ENCODE results near the gene TMEM40.

The TMEM40 gene

DNA sequence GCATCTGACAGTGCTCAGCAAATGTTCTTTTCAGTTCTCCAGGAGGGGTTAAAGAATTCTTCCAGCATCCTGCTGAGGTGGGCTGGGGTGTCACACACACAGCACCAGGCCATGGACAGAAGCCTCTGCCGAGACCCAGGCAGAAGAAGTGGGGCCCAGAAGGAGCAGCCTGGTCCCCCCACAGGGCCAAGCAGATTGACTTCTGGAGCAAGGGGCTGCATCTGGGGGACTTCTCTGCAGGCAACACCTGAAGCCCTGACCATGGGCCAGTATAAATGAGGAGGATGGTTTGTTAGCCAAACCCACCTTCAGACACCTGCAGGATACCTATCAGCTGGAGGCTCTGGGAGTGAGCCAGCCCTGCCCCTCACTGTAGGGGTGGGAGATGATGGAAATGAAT, 16.2 kb upstream of the TMEM40 start:
- Histone ChIP-seq H3K4me1 (ENCODE audit: control insufficient read depth, insufficient read depth, low read length) (no peaks in the 10 kb centered on the region), H3K36me3 (ENCODE audit: control insufficient read depth, insufficient read depth, low read length) (no peaks in the 10 kb centered on the region), H3K9me3 (ENCODE audit: control insufficient read depth, insufficient read depth, low read depth, low read length) (no peaks in the 10 kb centered on the region), H3K27me3 (ENCODE audit: control insufficient read depth, insufficient read depth, low read length) (no peaks in the 10 kb centered on the region; the same call in 1 of the 2 replicates), H3K27ac (ENCODE audit: low read depth, low read length) (no peak overlapping the region), H3K4me3 (ENCODE audit: low read depth, low read length) (no peak overlapping the region), H3K9ac (ENCODE audit: low read length) (no peak overlapping the region)

DNA sequence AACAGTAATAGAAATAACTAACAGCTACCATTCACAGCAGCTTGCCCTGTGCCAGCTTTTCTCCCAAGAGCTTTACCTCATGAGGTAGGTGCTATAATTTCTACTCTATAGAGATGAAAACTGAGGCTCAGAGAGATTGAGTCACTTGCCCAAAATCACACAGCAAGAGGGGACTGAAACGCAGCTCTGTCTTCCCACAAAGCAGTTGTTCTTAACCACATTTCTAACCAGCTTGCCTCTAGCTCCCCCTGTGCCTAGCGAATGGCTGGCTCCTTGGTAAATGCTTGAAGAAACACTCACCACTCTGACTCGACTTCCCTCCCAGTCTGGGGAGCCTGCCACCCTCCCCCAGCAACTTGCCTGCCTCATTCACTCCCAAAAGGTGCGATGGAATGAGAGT, 15.6 kb upstream of the TMEM40 start:
- Histone ChIP-seq H3K4me3 (ENCODE audit: low read depth, low read length) (no peak overlapping the region), H3K4me1 (ENCODE audit: control insufficient read depth, insufficient read depth, low read length) (no peaks in the 10 kb centered on the region), H3K36me3 (ENCODE audit: control insufficient read depth, insufficient read depth, low read length) (no peaks in the 10 kb centered on the region), H3K27ac (ENCODE audit: low read depth, low read length) (no peak overlapping the region), H3K27me3 (ENCODE audit: control insufficient read depth, insufficient read depth, low read length) (no peaks in the 10 kb centered on the region; the same call in 1 of the 2 replicates), H3K9ac (ENCODE audit: low read length) (no peak overlapping the region), H3K9me3 (ENCODE audit: control insufficient read depth, insufficient read depth, low read depth, low read length) (no peaks in the 10 kb centered on the region)

DNA sequence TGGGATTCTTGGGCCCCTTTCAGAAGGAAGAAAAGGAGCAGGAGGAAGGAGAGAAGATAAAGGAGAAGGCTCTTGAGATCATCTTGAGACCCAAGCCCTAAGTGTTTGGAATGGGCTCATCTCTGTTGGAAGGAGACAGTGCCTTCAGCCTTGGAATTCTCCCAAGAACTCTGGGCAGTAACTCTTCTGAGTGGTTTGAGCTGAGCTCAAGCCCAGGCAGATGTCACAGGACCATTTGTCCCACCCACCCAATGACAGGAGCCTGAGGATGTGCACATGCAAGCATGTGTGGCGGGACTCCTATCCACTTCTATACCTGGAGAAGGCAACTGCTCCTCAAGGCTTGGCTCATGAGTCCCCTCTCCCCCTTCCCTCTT, 14.6 kb upstream of the TMEM40 start:
- H3K36me3 ChIP-seq (ENCODE audit: control insufficient read depth, insufficient read depth, low read length): no peaks in the 10 kb centered on the region

GRCh38 chr3:12773030-12773709, 14.1 kb upstream of the TMEM40 start:
- Histone ChIP-seq H3K27ac (ENCODE audit: low read depth, low read length) (no peak overlapping the region), H3K27me3 (ENCODE audit: control insufficient read depth, insufficient read depth, low read length) (no peaks in the 10 kb centered on the region; the same call in 1 of the 2 replicates), H3K4me1 (ENCODE audit: control insufficient read depth, insufficient read depth, low read length) (no peaks in the 10 kb centered on the region), H3K4me3 (ENCODE audit: low read depth, low read length) (no peak overlapping the region), H3K9ac (ENCODE audit: low read length) (no peak overlapping the region), H3K36me3 (ENCODE audit: control insufficient read depth, insufficient read depth, low read length) (no peaks in the 10 kb centered on the region), H3K9me3 (ENCODE audit: control insufficient read depth, insufficient read depth, low read depth, low read length) (no peaks in the 10 kb centered on the region)

More for the DNA sequence above, 14.6 kb upstream of the TMEM40 start:
- no peaks in the 10 kb centered on the region; the same call in 1 of the 2 replicates for H3K27me3 ChIP-seq (ENCODE audit: control insufficient read depth, insufficient read depth, low read length)
- no peaks in the 10 kb centered on the region for H3K9me3 ChIP-seq (ENCODE audit: control insufficient read depth, insufficient read depth, low read depth, low read length)
- H3K4me1 ChIP-seq (ENCODE audit: control insufficient read depth, insufficient read depth, low read length): no peaks in the 10 kb centered on the region
- no peak overlapping the region for H3K4me3 ChIP-seq (ENCODE audit: low read depth, low read length)
- H3K27ac ChIP-seq (ENCODE audit: low read depth, low read length): no peak overlapping the region
- H3K9ac ChIP-seq (ENCODE audit: low read length): no peak overlapping the region

GRCh38 chr3:12772462-12772861, 13.4 kb upstream of the TMEM40 start:
- H3K4me3 ChIP-seq (ENCODE audit: low read depth, low read length): no peak overlapping the region

GRCh38 chr3:12771236-12771635, 12.2 kb upstream of the TMEM40 start:
- Histone ChIP-seq H3K9ac (ENCODE audit: low read length) (no peak overlapping the region), H3K9me3 (ENCODE audit: control insufficient read depth, insufficient read depth, low read depth, low read length) (no peaks in the 10 kb centered on the region), H3K36me3 (ENCODE audit: control insufficient read depth, insufficient read depth, low read length) (no peaks in the 10 kb centered on the region), H3K4me1 (ENCODE audit: control insufficient read depth, insufficient read depth, low read length) (no peaks in the 10 kb centered on the region), H3K27ac (ENCODE audit: low read depth, low read length) (no peak overlapping the region), H3K27me3 (ENCODE audit: control insufficient read depth, insufficient read depth, low read length) (no peaks in the 10 kb centered on the region; the same call in 1 of the 2 replicates), H3K4me3 (ENCODE audit: low read depth, low read length) (no peak overlapping the region)

More at GRCh38 chr3:12772462-12772861, 13.4 kb upstream of the TMEM40 start:
- H3K27me3 ChIP-seq (ENCODE audit: control insufficient read depth, insufficient read depth, low read length): no peaks in the 10 kb centered on the region; the same call in 1 of the 2 replicates
- no peak overlapping the region for H3K27ac ChIP-seq (ENCODE audit: low read depth, low read length)
- no peaks in the 10 kb centered on the region for H3K36me3 ChIP-seq (ENCODE audit: control insufficient read depth, insufficient read depth, low read length)
- H3K4me1 ChIP-seq (ENCODE audit: control insufficient read depth, insufficient read depth, low read length): no peaks in the 10 kb centered on the region
- H3K9ac ChIP-seq (ENCODE audit: low read length): no peak overlapping the region
- H3K9me3 ChIP-seq (ENCODE audit: control insufficient read depth, insufficient read depth, low read depth, low read length): no peaks in the 10 kb centered on the region

GRCh38 chr3:12769761-12770160, 10.7 kb upstream of the TMEM40 start:
- H3K9ac ChIP-seq (ENCODE audit: low read length): no peak overlapping the region
- H3K9me3 ChIP-seq (ENCODE audit: control insufficient read depth, insufficient read depth, low read depth, low read length): no peaks in the 10 kb centered on the region
- H3K27ac ChIP-seq (ENCODE audit: low read depth, low read length): no peak overlapping the region
- no peak overlapping the region for H3K4me3 ChIP-seq (ENCODE audit: low read depth, low read length)
- H3K36me3 ChIP-seq (ENCODE audit: control insufficient read depth, insufficient read depth, low read length): no peaks in the 10 kb centered on the region
- H3K4me1 ChIP-seq (ENCODE audit: control insufficient read depth, insufficient read depth, low read length): no peaks in the 10 kb centered on the region
- H3K27me3 ChIP-seq (ENCODE audit: control insufficient read depth, insufficient read depth, low read length): no peaks in the 10 kb centered on the region; the same call in 1 of the 2 replicates

DNA sequence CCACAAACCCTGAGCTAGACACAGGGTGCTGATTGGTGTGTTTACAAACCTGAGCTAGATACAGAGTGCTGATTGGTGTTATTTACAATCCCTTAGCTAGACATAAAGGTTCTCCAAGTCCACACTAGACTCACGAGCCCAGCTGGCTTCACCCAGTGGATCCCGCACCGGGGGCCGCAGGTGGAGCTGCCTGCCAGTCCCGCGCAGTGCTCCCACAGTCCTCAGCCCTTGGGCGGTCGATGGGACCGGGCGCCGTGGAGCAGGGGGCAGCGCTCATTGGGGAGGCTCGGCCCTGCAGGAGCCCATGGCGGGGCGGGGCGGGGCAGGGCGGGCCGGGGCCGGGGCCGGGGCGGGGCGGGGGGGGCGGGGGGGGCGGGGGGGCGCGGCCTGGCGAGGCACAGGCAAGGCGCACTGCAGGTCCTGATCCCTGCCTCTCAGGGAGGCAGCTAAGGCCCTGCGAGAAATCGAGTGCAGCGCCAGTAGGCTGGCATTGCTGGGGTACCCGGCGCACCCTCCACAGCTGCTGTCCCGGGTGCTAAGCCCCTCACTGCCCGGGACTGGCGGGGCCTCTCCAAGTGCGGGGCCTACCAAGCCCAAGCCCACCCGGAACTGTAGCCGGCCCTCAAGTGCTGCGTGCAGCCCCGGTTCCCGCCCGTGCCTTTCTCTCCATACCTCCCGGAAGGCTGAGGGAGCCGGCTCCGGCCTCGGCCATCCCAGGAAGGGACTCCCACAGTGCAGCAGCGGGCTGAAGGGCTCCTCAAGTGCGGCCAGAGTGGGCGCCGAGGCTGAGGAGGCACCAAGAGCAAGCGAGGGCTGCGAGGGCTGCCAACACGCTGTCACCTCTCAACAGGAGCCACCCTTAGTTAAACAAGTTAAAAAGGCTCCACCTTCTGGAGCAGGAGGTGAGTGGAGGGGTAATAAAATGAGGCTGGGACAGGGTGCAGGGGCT, 9.8 kb upstream of the TMEM40 start:
- Histone ChIP-seq H3K9ac (ENCODE audit: low read length) (no peak overlapping the region), H3K36me3 (ENCODE audit: control insufficient read depth, insufficient read depth, low read length) (no peaks in the 10 kb centered on the region), H3K4me3 (ENCODE audit: low read depth, low read length) (peak overlapping the region; percentile 47)

DNA sequence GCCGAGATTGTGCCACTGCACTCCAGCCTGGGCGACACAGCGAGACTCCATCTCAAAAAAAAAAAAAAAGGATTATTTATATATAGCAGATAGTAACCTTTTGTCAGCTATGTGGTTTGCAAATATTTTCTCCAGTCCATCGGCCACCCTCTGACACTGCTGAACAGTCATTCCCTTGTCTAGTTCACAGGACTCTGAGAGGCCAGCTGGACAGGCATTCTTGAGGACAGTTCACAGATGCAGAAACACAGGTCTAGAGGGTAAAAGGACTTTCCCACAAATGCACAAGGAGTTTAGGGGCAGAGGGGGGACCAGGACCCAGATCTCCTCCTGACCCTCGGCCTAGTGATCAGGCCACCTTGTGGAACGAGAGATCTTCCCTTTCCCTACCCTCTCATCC, 7.5 kb upstream of the TMEM40 start:
- no peaks in the 10 kb centered on the region for H3K27me3 ChIP-seq (ENCODE audit: control insufficient read depth, insufficient read depth, low read length)
- peaks cover 7% of the 10 kb centered on the region; the same call in 1 of the 2 replicates for H3K4me1 ChIP-seq (ENCODE audit: control insufficient read depth, insufficient read depth, low read length)
- no peaks in the 10 kb centered on the region for H3K36me3 ChIP-seq (ENCODE audit: control insufficient read depth, insufficient read depth, low read length)
- no peak overlapping the region for H3K4me3 ChIP-seq (ENCODE audit: low read depth, low read length)
- H3K9me3 ChIP-seq (ENCODE audit: control insufficient read depth, insufficient read depth, low read depth, low read length): no peaks in the 10 kb centered on the region
- H3K27ac ChIP-seq (ENCODE audit: low read depth, low read length): no peak overlapping the region
- no peak overlapping the region for H3K9ac ChIP-seq (ENCODE audit: low read length)

More for the DNA sequence above, 9.8 kb upstream of the TMEM40 start:
- H3K4me1 ChIP-seq (ENCODE audit: control insufficient read depth, insufficient read depth, low read length): no peaks in the 10 kb centered on the region
- no peaks in the 10 kb centered on the region for H3K9me3 ChIP-seq (ENCODE audit: control insufficient read depth, insufficient read depth, low read depth, low read length)
- H3K27ac ChIP-seq (ENCODE audit: low read depth, low read length): no peak overlapping the region
- H3K27me3 ChIP-seq (ENCODE audit: control insufficient read depth, insufficient read depth, low read length): no peaks in the 10 kb centered on the region

GRCh38 chr3:12764171-12764776, 5.2 kb upstream of the TMEM40 start:
- no peak overlapping the region for H3K27ac ChIP-seq (ENCODE audit: low read depth, low read length)

More at GRCh38 chr3:12764171-12764776, 5.2 kb upstream of the TMEM40 start:
- no peak overlapping the region for H3K4me3 ChIP-seq (ENCODE audit: low read depth, low read length)
- no peaks in the 10 kb centered on the region for H3K36me3 ChIP-seq (ENCODE audit: control insufficient read depth, insufficient read depth, low read length)
- no peaks in the 10 kb centered on the region for H3K9me3 ChIP-seq (ENCODE audit: control insufficient read depth, insufficient read depth, low read depth, low read length)
- no peak overlapping the region for H3K9ac ChIP-seq (ENCODE audit: low read length)
- peaks cover 18% of the 10 kb centered on the region; the same call in 1 of the 2 replicates for H3K4me1 ChIP-seq (ENCODE audit: control insufficient read depth, insufficient read depth, low read length)
- H3K27me3 ChIP-seq (ENCODE audit: control insufficient read depth, insufficient read depth, low read length): no peaks in the 10 kb centered on the region

Measured in HUES6 (cell line).